GM18505 (cell line): ENCODE measurements around the gene HLCS.

Experiments used
- ATAC-seq: cut with Tn5 transposase; IDR thresholded peaks from one replicate; pipeline ENCODE4 v1.9.1; 2021; ENCODE audit not compliant: unreplicated experiment
- POLR2A ChIP-seq: IDR thresholded peaks from 4 replicates; pipeline ENCODE4 v1.6.1; 2011; ENCODE audit warnings: borderline replicate concordance; ENCODE audit not compliant: insufficient read depth, insufficient read length; ENCODE audit errors: extremely low read depth

HLCS gene

GRCh38 chr21:36709030-36709867, 257.2 kb downstream of the HLCS start:
- no peak for TF ChIP-seq POLR2A
- no peak for ATAC-seq

GRCh38 chr21:36708286-36709029, 258.0 kb downstream of the HLCS start:
- no peak for ATAC-seq
- no peak for TF ChIP-seq POLR2A

GRCh38 chr21:36707763-36708285, 258.6 kb downstream of the HLCS start:
- no peak for ATAC-seq

GRCh38 chr21:36706951-36707762, 259.3 kb downstream of the HLCS start:
- no peak for TF ChIP-seq POLR2A
- no peak for ATAC-seq

More at GRCh38 chr21:36707763-36708285, 258.6 kb downstream of the HLCS start:
- TF ChIP-seq POLR2A = no peak

- ATAC-seq = no peak
These were observed 260.0 kb downstream of the HLCS start for GRCh38 chr21:36706482-36706852.

GRCh38 chr21:36705679-36706481, 260.6 kb downstream of the HLCS start:
- no peak for TF ChIP-seq POLR2A
- ATAC-seq = no peak

More at GRCh38 chr21:36706482-36706852, 260.0 kb downstream of the HLCS start:
- TF ChIP-seq POLR2A = no peak

- no peak for ATAC-seq
- TF ChIP-seq POLR2A = no peak
These were observed 261.4 kb downstream of the HLCS start for GRCh38 chr21:36704958-36705678.

- TF ChIP-seq POLR2A = no peak
- no peak for ATAC-seq
These were observed 262.1 kb downstream of the HLCS start for GRCh38 chr21:36704281-36704957.

- ATAC-seq = no peak
These were observed 262.7 kb downstream of the HLCS start for GRCh38 chr21:36703626-36704280.

GRCh38 chr21:36703123-36703522, 263.3 kb downstream of the HLCS start:
- TF ChIP-seq POLR2A = no peak
- ATAC-seq = no peak

More at GRCh38 chr21:36703626-36704280, 262.7 kb downstream of the HLCS start:
- no peak for TF ChIP-seq POLR2A

- ATAC-seq = no peak
- no peak for TF ChIP-seq POLR2A
These were observed 263.9 kb downstream of the HLCS start for GRCh38 chr21:36702622-36702968.
